A172 (cell line): ENCODE measurements around the gene NDFIP1. TPM values are rescaled to one million over a fixed set of nuclear protein-coding genes. Genes with fewer than 3 reads are reported as not detected.

Experiments used
- DNase-seq: peaks from one replicate; pipeline ENCODE4 v3.0.0-alpha.2; 2015; ENCODE audit warnings: low spot score
- total RNA-seq: library from RNA; depleted of rRNA; stranded (reverse); fragments of >200 nt; shearing (Covaris generic); gene quantifications from 2 replicates; pipeline ENCODE4 v1.2.3, GENCODE V29; 2014

NDFIP1 gene
- total RNA-seq, 1 experiment from 2014 or later: 65.7 TPM

GRCh38 chr5:142091922-142092321 lies 16.7 kb upstream of the NDFIP1 start:
- no peak for DNase-seq

GRCh38 chr5:142095035-142095434 lies 13.5 kb upstream of the NDFIP1 start:
- DNase-seq: no peak

GRCh38 chr5:142095651-142096330 lies 12.8 kb upstream of the NDFIP1 start:
- DNase-seq: peak; percentile 26

GRCh38 chr5:142096382-142096781 lies 12.2 kb upstream of the NDFIP1 start:
- no peak for DNase-seq

- no peak for DNase-seq
Measured at GRCh38 chr5:142097681-142098080, 10.9 kb upstream of the NDFIP1 start.

- no peak for DNase-seq
Measured at GRCh38 chr5:142098275-142098674, 10.3 kb upstream of the NDFIP1 start.

GRCh38 chr5:142098931-142099330 lies 9.6 kb upstream of the NDFIP1 start:
- DNase-seq: no peak

GRCh38 chr5:142100307-142100706 lies 8.3 kb upstream of the NDFIP1 start:
- DNase-seq: no peak

GRCh38 chr5:142102980-142103740 lies 5.4 kb upstream of the NDFIP1 start:
- no peak for DNase-seq

- no peak for DNase-seq
Measured at GRCh38 chr5:142104491-142104890, 4.1 kb upstream of the NDFIP1 start.

GRCh38 chr5:142106061-142106460 lies 2.5 kb upstream of the NDFIP1 start:
- no peak for DNase-seq

- no peak for DNase-seq
Measured at GRCh38 chr5:142107036-142107735, 1.4 kb upstream of the NDFIP1 start.

GRCh38 chr5:142107736-142108431 lies 695 bp upstream of the NDFIP1 start:
- no peak for DNase-seq

GRCh38 chr5:142109331-142110045 lies 909 bp downstream of the NDFIP1 start:
- peak; percentile 16 for DNase-seq

GRCh38 chr5:142110046-142110531 lies 1.5 kb downstream of the NDFIP1 start:
- peak; percentile 14 for DNase-seq

- no peak for DNase-seq
Measured at GRCh38 chr5:142110988-142111687, 2.6 kb downstream of the NDFIP1 start.

GRCh38 chr5:142114687-142115086 lies 6.1 kb downstream of the NDFIP1 start:
- DNase-seq: no peak

GRCh38 chr5:142115937-142116614 lies 7.5 kb downstream of the NDFIP1 start:
- DNase-seq: no peak

GRCh38 chr5:142117579-142118151 lies 9.1 kb downstream of the NDFIP1 start:
- DNase-seq: no peak
